Activated CD4-positive, alpha-beta T cell treated with anti-CD3 and anti-CD28 coated beads, Interleukin-2, Interleukin-4, amounts not matched to agents 100 ng/mL and 50 ng/mL, durations not matched to agents 16 hours and 8 hours (primary cell): ENCODE results near the gene SNORC.

Source experiments
- DNase-seq: peaks from one replicate; pipeline ENCODE4 v3.0.0-alpha.2; 2020; ENCODE audit warnings: low spot score

Gene SNORC

GRCh38 chr2:232869138-232870017, 686 bp upstream of the SNORC start:
- DNase-seq: no peak

DNA sequence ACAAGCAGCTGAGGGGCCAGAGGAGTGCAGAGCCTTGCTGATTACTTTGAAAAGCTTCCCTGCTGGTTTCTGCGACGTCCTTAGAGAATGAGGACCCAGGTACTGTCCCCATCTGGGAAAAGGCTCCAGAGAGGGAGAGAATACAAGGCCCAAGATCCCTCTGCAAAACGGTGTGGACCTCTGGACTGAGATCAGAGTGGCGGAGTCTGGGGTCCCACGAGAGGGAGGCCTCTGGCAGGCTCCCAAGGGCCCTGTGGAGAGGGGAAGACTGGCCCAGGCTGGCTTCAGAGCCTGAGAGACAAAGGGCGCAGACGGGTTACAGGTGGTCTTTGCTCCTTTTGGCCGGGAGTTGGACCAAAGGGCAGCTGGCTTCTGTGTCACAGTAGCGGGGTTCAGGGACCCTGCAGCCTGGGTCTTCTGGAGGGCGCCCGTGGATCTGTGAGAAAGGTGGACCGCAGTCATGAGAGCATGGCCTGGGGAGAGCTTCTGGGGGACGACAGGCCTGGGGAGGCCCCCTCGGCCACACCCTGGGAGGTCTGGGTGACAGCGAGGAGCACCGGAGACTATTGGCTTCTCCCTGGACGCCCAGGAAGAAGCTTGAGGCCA, 805 bp downstream of the SNORC start:
- no peak for DNase-seq

- no peak for DNase-seq
These were observed 1.4 kb downstream of the SNORC start for GRCh38 chr2:232871418-232871834.

DNA sequence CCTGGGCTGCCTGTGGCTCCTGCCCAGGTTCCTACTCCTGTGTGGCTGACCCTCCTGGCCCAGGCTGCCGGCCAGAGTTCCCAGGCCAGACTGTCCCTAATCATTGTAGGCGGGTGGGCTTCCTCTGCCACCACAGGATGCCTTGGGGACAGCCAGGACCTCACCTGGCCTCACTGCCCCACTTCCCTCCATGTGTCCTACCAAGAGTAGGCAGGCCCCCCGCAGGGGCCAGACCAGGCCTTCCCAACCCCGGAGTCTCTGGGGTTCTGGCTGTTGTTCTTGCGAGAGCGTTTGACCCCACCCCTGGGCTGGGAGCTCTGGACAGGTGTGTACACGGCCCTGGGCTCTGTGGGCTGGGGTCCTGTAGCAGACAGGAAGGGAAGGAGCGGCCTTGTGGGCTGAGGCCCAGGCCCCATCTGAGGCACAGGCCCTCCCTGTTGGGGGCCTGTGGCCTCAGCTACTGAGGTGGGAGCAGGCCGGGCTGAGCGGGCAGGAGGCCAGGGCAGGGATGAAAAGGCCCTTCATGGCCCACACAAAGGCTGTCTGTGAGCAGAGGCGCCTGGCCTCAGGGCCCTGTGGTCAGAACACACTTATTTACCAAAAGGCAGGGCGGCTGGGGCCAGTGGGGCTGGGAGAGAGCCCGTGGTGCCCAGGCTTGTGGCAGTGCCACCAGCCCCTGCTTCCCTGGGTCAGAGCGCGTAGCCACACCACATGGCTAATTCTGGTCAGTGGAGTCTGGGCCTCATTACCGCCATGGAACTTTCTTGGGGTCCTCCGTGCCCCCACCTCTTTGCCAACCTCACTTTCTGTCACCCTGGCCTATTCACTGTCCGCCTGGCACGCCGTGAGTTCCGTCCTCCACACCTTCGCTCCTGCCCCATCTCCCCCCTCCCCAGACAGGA, 2.0 kb downstream of the SNORC start:
- no peak for DNase-seq

DNA sequence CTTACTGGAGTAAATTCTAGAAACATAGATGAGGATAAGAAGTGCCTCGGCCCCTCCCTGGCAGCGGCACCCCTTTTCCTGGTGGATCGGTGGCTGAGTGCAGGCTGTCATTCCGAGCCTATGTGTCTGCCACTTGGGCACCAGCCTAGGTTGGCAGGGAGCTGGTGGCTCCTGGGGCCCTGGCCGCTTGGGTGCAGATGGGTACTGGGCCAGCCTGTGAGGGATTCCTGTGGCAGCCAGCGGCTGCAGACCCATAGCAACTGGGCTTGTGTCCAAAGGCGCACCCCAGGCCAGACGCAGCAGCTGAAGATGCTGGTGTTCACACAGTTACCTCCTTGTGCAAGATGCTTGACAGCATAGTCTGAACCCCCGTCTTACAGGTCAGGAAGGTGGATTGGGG, 2.8 kb downstream of the SNORC start:
- DNase-seq: no peak

DNA sequence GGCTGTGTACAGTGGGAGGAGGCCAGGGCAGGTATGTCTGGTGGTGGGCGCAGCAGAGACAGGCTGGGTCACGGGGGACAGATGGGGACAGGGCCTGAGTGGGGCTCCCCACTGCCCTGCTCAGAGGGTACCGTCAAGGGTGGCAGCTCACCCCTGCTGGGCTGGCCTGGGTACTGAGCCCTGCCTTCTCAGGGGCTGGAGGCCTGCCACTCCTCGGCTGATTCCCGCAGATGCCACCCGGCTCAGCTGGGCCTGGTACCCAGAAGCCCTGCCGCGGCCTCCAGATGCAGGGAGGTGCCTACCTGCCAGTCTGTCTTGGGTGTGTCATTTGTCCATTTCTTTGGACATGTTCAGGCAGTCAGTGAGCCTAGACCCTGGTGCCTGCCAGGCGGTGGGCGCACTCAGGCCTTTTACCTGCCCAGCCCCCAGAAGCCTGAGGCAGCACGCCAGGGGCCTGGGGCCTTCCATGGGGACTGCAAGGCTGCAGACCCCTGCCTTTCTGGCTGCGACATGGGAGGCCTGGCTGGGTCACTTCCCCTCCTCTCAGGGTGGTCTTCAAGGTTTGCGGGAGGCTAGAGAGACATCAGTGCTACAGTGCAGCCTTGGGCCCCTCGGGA, 3.3 kb downstream of the SNORC start:
- no peak for DNase-seq

- no peak for DNase-seq
These were observed 4.0 kb downstream of the SNORC start for GRCh38 chr2:232873909-232874641.

GRCh38 chr2:232874677-232875223, 4.7 kb downstream of the SNORC start:
- no peak for DNase-seq

GRCh38 chr2:232875256-232876121, 5.4 kb downstream of the SNORC start:
- DNase-seq: no peak

GRCh38 chr2:232876161-232876977, 6.3 kb downstream of the SNORC start:
- peak; percentile 14 for DNase-seq

- no peak for DNase-seq
These were observed 6.9 kb downstream of the SNORC start for GRCh38 chr2:232876978-232877441.

- DNase-seq: no peak
These were observed 8.0 kb downstream of the SNORC start for GRCh38 chr2:232877940-232878511.

DNA sequence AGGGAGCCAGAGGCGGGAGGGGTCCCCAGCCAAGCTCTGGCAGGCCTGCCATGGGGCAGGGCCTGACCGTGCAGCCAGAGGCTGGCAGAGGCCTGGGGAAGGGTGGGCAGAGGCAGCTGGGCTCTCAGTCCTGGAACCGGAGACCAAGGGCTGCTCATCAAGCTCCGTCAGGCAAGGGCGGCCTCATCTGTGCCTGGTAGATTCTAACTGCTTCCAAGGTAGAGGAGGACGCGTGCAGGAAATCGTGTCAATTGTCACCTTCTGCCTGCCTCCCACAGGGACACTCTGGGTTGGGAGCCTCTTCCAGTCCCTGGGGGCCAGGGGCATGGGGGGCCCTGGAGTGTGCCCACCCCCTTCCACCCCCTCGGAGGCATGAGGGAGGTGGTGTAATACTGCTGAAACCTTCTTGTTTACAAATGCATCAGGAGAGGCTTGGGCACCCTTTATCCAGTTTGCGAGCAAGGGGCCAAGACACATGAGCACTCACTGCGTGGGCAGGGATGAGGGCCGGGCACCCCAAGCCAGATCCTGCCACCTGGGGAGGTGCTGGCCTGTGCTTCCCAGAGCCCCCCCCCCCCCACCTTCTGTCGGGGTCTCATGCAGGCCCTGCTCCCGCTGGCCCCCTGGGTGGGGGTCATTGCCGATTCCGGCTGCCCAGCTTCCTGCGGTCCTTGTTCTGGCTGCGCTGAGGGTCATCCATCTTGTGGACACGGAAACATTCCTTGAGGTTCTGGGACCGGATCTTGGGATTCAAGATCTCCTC, 9.0 kb downstream of the SNORC start:
- no peak for DNase-seq

GRCh38 chr2:232879618-232880494, 9.8 kb downstream of the SNORC start:
- no peak for DNase-seq

GRCh38 chr2:232880764-232881351, 10.8 kb downstream of the SNORC start:
- no peak for DNase-seq

GRCh38 chr2:232882085-232882484, 12.0 kb downstream of the SNORC start:
- no peak for DNase-seq
